Right kidney (tissue), 9 donors: ENCODE measurements around the gene CFAP70.
"Not testable (repeated sequence)": the region's sequence is repeated elsewhere in the genome, so short reads cannot be mapped to it uniquely, and the experiment has no call there.

Source experiments
- DNase-seq: peaks from one replicate; pipeline ENCODE4 v3.0.0-alpha.2; 2016
- long read RNA-seq, 8 donors: transcript quantifications; one replicate each; lab custom pipeline, GENCODE V29; 2026

CFAP70 gene
- long read RNA-seq, donor 1, result 0 reads
- long read RNA-seq, donor 2, result 0 reads
- long read RNA-seq, donor 3, result 0 reads
- long read RNA-seq, donor 4, result 0 reads
- long read RNA-seq, donor 5, partial matches to known transcripts, result 0 of 5 reads
- long read RNA-seq, donor 5, other reads (novel, unspliced or antisense), result 5 of 5 reads
- long read RNA-seq, donor 6, result 0 reads
- long read RNA-seq, donor 7, result 0 reads
- long read RNA-seq, donor 8, result 0 reads

GRCh38 chr10:73358331-73359279 is at the start of gene CFAP70:
CFAP70 (minus strand) TSS chr10:73358864; CDS start chr10:73354796, 4,068 bp downstream.
- peak; percentile 93 for DNase-seq

GRCh38 chr10:73408061-73408460 is 49.4 kb upstream of the CFAP70 start:
- no peak for DNase-seq

- DNase-seq, result no peak
Measured at GRCh38 chr10:73407495-73407894, 48.8 kb upstream of the CFAP70 start.

GRCh38 chr10:73406846-73407245 is 48.2 kb upstream of the CFAP70 start:
- DNase-seq, result no peak

GRCh38 chr10:73405556-73405955 is 46.9 kb upstream of the CFAP70 start:
- DNase-seq, result no peak

- DNase-seq, result no peak
Measured at GRCh38 chr10:73404690-73405089, 46.0 kb upstream of the CFAP70 start.

- no peak for DNase-seq
Measured at GRCh38 chr10:73401636-73402035, 43.0 kb upstream of the CFAP70 start.

- DNase-seq, result no peak
Measured at GRCh38 chr10:73399063-73399462, 40.4 kb upstream of the CFAP70 start.

GRCh38 chr10:73398024-73398423 is 39.4 kb upstream of the CFAP70 start:
- no peak for DNase-seq

GRCh38 chr10:73394325-73394724 is 35.7 kb upstream of the CFAP70 start:
- not testable (repeated sequence) for DNase-seq

GRCh38 chr10:73388228-73388627 is 29.6 kb upstream of the CFAP70 start:
- no peak for DNase-seq

GRCh38 chr10:73386583-73386982 is 27.9 kb upstream of the CFAP70 start:
- DNase-seq, result no peak

- DNase-seq, result no peak
Measured at GRCh38 chr10:73379064-73379748, 20.5 kb upstream of the CFAP70 start.

GRCh38 chr10:73376679-73377078 is 18.0 kb upstream of the CFAP70 start:
- no peak for DNase-seq

GRCh38 chr10:73368238-73368637 is 9.6 kb upstream of the CFAP70 start:
- no peak for DNase-seq

- DNase-seq, result no peak
Measured at GRCh38 chr10:73366381-73367298, 8.0 kb upstream of the CFAP70 start.

GRCh38 chr10:73364964-73365363 is 6.3 kb upstream of the CFAP70 start:
- no peak for DNase-seq

- no peak for DNase-seq
Measured at GRCh38 chr10:73359492-73359891, 828 bp upstream of the CFAP70 start.

GRCh38 chr10:73357821-73358220 is 843 bp downstream of the CFAP70 start:
- DNase-seq, result no peak

- DNase-seq, result no peak
Measured at GRCh38 chr10:73357166-73357565, 1.5 kb downstream of the CFAP70 start.

GRCh38 chr10:73344269-73344668 is 14.4 kb downstream of the CFAP70 start:
- DNase-seq, result no peak

GRCh38 chr10:73340121-73340520 is 18.5 kb downstream of the CFAP70 start:
- no peak for DNase-seq
